HG03575 (cell line): ENCODE results near the gene VTI1A.

Experiments used
- ATAC-seq: cut with Tn5 transposase; IDR thresholded peaks from one replicate; pipeline ENCODE4 v1.9.1; 2021; ENCODE audit not compliant: unreplicated experiment, insufficient number of reproducible peaks, low FRiP score; ENCODE audit errors: extremely low read depth

VTI1A gene

DNA sequence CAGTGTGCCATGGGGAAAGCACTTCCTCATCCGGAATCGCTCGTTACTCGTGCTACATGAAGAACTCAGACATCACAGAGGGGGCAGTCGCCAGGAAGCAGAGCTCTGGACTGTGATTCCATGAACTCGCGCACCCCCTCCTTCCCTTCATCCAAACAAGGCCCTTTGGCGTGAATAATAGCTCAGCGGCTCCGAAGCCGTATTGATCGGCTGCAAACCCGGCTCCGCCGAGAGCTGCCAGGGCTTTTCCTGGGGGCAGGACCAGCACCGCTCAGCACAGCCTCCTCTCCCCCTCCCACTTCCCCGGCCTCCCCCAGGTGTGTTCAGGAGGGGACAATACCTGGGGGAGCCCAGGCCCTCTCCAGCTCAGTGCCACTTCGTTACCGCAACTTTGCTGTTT lies 374.0 kb downstream of the VTI1A start:
- ATAC-seq = no peak

DNA sequence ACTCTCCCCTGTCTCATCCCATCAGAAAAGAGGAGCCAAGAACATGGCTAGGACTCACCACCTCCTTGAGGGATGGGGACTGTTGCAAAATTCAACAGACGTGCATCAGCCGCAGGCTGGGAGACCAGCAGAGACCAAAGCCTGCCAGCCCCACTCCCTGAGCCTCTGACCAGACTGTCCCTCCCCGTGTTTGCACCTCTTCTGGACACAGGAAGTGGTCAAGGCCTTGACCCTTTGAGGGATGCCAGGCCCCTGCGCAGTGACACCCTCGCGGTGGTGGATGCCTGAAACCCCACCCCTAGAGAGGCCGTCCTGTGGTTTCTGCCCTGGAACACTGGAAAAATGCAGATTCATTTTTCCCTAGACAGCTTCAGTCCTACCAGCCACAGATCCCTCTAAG lies 374.6 kb downstream of the VTI1A start:
- ATAC-seq = no peak

DNA sequence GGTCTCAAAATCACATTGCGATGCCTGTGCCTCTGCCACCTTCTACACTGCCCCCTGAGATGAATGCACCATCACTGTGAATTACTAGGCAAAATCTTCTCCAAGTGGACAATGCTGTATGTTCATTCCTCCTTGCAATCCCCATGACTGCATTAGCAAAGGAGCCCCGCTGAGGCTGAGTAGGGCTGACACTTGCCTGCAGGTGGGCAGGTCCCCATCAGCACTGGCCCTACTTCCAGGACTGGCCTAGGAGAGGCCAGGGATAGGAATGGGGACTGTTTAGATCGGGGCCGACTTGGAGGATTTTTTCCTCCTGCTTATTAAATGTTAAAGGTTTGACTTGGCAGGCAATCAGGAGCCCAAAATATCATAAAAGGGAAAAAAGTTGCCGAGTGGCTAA lies 376.0 kb downstream of the VTI1A start:
- ATAC-seq = no peak

DNA sequence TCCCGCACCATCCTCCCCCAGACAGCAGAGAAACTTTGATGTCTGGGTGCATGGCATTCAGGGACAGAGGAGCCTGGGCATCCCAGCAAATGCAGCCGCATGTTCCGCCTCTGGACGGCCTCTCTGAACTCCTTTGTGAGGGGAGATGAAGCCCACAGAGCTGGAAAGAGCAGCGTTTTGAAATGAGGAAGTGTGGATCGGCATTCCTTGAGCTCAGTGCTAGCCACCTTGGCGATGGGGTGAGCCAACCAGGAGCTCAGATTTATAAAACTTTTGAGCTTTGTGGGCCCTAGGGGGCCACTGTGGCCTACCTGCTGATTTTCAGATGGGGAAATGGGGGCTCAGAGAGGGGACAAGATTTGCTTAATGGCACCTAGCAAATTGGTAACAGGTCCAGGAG lies 376.6 kb downstream of the VTI1A start:
- no peak for ATAC-seq

DNA sequence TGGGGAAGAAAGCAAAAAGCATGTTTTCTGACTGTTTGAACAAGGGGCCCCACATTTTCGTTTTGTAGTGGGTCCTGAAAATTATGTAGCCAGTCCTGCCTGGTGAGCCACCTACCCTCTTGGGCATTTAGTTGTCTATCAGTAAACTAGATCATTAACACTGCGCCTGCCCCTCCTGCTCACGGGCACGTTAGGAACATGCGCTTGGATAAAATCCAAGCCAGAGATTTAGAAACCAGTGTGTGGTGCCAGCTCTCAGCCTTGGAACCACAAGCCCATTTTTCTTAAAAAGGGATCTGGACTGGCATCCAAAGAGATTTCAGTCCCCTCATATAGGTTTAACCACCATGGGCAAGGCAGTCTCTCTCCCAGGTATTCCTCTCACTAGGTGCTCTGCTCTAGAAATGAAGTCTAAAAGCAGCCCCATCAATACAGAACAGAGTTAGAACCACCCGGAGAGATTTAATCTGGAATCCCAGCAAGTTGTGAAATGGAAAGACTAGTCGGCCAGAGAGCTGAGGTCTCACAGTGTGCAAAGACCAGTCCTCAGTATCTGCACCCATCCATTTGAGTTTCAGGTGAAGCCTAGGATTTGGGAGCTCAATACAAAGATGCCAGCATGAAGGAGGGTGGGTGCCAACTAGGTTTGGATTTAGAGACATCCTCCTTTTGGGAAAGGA lies 379.1 kb downstream of the VTI1A start:
- ATAC-seq = no peak

DNA sequence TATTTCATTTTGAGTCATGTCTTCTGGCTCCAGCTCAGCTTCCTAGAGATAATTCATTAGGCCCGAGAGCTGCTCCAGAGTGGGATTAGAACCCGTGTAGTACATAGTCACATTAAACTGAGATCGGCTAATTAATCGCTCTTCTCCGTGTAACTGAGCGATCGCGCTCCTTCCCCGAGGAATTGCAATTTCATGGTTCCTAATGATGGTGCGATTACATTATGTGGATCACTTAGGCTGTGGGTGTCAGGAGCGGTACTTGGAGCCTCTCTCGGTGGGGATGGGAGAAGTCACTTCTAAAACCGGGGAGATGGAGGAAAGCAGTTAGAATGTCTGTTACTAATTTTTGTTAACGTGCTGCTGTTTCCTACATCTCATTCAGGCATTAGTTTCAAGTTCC lies 380.1 kb downstream of the VTI1A start:
- no peak for ATAC-seq

DNA sequence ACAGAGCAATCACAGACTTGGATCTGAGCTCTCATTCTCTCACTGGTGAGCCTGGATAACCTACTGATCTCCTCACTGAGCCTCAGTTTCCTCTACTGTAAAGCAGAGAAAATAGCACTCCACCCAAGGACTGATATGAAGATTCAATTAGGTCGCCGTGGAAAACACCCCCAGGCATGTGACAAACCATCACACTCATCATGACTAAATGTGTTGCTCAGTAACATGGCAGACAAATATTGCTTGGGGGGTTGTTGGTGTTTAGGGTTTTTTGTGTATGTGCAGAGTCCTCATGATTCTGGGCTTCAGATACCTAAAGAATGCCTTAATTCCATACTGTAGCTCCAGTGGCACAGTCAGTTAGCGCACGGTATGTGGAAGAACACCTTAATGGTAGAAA lies 380.9 kb downstream of the VTI1A start:
- no peak for ATAC-seq

DNA sequence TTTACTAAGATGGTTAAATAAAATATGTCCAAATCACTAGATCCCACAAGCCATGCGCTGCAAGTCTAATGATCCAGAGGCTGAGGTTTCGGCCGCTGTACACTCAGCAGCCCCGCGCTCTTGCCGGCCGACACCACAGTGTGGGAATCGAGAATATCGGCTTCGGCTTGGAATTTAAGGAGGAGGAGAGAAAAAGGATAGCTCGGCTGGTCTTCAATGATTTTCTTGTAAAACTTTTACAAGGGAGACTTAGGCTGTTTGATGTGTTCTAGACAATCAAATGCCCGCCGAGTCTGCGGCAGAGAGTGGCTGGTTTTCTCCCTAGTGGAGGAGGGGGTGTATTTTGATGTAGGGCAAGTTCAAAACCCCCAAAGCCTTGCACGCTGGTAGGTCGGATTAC lies 384.8 kb downstream of the VTI1A start:
- no peak for ATAC-seq

DNA sequence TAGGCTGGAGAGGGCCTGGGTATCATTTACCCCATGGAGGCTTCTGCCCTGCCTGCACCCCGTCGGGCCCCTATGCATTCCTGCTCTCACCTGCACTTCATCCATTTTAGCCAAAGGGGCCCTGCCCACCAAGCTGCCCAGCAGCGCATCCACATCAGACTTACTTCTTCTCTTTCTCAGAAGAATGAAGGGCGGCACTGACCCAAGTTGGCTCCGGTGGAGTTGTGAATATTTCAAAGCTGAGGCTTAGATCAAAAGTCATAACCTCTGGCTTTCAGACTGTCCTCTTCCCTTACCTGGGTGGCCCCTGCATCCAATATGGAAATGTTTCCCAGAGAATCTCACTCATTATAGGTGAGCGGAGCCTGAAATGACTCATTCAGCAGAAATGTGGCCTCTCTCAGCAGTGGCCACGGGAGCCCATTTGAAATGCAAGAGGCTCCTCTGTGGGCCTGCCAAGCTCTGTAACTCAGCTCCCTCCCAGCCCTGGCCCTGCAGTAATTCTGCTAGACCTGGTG lies 385.4 kb downstream of the VTI1A start:
- no peak for ATAC-seq

DNA sequence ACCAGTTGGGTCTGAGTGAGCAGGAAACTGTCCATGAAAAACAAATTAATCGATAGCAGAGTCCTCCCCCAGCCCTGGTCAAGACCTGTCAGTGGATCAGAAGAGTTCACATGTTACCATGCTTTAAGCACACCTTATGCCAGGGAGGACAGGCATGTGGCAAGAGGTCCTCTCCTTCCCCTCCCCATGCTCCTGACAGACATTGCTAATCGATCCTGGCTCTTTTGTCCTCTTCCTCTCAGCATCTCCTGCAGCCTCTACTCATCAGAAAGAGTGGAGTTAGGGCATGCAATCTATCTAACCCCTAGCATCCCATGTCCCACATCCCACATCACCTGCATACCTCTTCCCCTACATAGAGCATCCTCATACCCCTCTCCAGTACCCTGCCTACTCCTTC lies 385.9 kb downstream of the VTI1A start:
- no peak for ATAC-seq

DNA sequence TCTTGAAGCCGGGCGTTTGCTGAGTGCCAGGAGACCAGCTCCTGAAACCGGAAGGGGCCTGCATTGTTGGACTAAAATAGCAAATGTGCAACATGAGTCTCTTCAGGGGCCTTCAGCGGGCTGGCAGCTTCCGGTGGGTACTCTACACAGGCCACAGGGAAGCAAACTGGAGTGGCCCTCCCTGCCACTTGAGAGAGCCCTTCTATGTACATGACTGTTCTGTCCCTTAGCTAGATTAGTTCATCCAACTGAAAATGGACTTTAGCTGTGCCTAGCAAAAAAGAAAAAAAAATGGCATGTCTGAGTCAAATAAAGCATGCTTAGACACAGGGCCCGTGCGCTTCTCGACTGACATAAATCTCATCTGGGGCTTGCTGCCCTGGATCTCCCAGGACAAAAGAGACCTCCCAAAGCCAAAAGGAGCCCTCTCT lies 387.8 kb downstream of the VTI1A start:
- ATAC-seq = no peak

DNA sequence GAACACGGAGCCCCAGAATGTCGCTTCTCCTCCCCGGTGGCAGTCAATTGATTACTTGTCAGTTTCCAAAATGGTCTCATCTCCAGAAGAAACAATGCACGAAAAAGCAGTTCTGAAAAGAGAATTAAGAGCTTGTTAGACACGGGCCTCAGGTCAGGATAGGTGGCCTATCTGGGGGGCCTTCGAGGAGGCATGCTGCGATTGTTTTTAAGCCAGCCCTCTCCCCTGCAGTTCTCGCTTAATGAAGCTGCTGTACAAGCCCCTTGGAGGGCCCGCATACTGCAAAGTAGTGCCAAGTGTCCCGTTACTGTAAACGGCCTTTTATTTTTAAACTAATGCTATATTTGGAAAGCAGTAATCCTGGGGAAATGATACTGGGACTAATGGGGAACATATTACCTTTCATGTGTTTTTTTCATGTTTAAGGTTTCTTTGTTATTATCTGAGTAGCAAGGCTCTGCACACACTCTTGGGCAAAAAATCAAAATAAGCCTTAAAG lies 388.3 kb downstream of the VTI1A start:
- ATAC-seq = no peak

DNA sequence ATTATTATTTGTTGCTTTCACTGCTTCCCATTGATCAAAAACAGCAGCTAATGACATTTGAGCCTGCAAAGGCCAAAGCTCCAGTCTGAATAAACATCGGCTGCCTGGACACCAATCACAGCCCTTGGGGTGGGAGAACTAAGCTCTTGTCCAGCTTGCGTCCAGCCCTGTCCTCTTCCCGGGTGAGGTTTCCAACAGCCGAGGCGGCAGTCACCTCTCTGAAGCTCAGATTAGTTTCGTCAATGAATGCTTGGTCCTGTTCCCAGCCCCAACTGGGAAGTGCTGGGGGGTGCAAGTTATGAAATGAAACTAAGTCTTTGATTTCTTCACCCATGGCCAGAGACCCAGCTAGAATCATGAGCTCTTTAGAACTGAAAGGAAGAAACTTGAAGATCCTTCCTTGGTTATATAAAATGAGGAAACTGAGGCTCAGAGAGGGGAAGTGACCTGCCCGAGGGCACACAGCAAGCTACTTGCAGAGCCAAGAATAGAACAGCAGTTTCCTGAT lies 389.0 kb downstream of the VTI1A start:
- no peak for ATAC-seq

DNA sequence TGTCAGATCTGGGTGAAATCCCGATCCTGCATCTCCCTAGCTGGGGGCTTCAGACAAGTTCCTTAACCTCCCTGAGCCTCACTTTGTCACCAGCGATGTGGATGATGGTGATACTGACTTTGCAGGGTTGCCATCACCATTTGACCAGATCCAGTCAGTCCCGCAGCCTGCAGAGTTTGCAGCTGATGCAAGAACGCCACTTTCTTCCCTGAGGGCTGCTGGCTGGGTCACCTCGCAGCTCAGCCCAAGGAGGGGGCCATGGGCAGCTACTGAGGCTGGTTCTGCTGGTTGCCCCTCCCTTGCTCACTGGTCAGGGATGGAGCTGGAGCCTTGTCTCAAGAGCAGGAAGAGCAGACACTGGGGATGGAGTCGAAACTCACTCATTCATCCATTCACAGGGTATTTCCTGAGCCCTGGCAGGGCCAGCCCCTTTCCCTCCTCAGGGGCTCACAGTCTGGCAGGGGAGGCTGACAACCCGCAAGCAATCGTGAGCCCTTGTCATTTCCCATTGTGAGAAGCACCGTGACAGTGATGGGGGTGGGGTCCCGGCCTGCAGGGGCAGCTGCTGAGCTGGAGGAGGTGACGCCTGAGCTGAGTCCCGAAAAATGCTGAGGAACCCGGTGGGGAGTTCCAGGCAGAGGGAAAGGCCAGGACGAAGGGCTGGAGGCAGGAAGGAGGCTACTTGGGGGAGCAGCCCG lies 391.9 kb downstream of the VTI1A start:
- ATAC-seq = no peak

DNA sequence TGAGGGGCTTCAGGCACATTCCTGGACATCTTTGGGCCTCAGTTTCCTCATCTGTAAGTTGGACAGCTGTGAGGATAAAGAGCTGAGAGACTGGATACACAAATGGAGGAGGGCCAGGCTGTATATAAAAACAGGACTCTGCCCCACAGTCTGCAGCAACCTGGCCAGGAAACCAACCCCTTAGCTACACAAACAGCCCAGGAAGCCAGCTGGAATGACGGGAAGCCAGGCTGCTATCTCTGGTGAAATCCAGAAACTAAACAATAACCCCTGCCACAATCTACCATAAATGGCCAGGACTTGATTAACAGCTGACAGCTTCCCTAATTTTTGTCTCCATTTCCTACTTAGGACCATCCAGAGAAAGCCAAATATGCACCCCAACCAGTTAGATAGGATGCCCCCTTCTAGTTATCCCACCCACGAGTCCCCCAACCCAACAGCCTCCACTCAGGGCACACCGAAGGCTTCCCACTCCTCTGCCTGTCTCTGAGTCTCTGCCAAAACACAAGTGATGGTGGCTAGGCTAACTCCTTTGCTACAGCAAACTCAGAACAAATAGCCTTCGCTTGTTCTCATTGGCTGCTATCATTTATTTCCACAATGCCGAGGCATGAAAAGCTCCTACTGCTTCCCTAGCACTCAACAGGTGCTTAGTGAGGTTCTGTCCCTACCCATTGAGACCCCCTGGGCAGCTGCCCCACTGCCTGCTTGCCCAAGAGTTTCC lies 393.1 kb downstream of the VTI1A start:
- no peak for ATAC-seq

DNA sequence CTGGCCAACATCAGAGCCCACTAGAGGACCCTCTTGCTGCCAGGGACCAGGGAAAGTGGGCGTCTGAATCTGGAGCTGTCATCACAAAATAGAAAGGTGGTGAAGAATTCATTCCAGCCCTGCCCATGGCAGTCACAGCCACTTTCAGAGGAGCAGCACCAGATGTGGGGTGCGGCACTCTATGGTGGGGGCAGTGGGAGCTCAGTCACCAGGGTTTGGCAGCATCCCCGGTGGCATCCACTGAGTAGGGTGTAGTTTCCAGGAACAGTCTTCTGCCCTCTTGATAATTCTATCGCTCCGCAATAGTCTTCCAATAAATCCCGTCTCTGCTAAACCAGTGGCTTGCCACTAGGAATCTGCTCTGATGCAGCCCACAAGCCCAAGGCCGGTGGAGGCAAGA lies 394.5 kb downstream of the VTI1A start:
- ATAC-seq = no peak

DNA sequence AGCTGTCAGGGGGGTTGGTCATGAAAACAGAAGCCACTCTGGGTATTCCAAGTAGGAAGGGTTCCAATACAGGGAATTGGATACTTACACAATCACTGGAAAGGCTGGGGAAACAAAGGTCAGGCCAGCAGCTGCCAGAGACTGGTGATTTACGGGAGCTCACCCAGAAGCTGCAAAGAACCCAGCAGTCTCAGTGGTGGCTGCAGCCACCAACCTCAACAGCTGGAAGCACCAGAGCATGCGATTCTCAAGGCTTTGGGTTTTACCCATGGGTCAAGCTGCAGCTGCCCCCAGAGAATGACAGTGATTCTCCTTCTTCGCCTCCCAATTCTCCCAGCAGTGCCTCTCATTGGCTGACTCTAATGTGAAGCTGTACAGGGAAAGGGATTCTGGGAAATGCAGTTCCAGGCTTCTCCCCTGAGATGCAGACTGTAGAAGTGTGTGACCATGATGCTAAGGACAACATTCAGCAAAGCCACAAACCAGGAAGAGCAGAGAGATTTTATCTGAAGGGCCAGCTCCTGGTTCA lies 395.9 kb downstream of the VTI1A start:
- no peak for ATAC-seq

DNA sequence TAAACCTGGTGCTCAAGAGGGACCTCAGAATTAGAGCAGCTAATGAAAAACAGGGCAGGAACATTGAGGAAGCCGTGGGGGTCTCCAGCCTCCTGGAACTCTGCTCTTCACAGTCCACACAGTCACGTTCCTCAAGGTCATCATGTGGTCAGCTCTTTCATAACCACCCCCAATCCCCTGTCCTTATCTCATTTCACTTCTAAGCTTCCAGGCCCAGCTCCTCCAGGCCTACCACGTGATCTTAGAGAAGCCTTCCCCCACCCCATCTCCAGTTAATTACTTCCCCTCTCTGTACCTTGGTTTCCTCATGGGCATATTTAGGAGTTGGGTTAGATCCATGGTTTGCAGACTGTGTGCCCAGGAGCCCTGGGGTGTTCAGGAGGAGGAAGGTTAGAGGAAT lies 396.6 kb downstream of the VTI1A start:
- ATAC-seq = no peak
